Measurements from ENCODE around the gene DNMBP.

GRCh38 chr10:100043796-100044195, 34.0 kb upstream of the DNMBP start:
- no peak for TF ChIP-seq POLR2A (IDR thresholded peaks at IDR 0.05; ENCODE audit: low read length)
- TF ChIP-seq GATA1 (IDR thresholded peaks at IDR 0.05; ENCODE audit: low read depth, low read length): no peak
